Adrenal gland (tissue), 12 donors: Measurements from ENCODE around the gene CACNA1I. TPM values are rescaled to one million over a fixed set of nuclear protein-coding genes. Genes with fewer than 3 reads are reported as not detected.
A peak's percentile ranks its signal among the peaks of the same experiment; 100 is the strongest.

Experiments used
- DNase-seq, 7 donors: peaks; one replicate each; pipeline ENCODE4 v3.0.0-alpha.2; 2019 to 2020
- H3K27ac ChIP-seq, 5 donors: fragments of 200-600 bp; sonication (generic) in 4 of 5; 1 replicate in 3 of 5; 2 replicates in 2 of 5; pipeline versions ENCODE4 v1.5.1 to v1.8.0; 2016 to 2020; ENCODE audit warnings: mild to moderate bottlenecking in 1 of 5
- H3K27me3 ChIP-seq: fragments of 200-600 bp; 2 replicates; pipeline ENCODE4 v1.8.0; 2021
- H3K36me3 ChIP-seq, 2 donors: fragments of 200-600 bp; replicated peaks in 1 of 2; 1 replicate in 1 of 2; 2 replicates in 1 of 2; pipeline versions ENCODE4 v1.5.1 to v1.8.0; 2018 to 2022
- H3K4me1 ChIP-seq, 2 donors: fragments of 200-600 bp; replicated peaks in 1 of 2; 1 replicate in 1 of 2; 2 replicates in 1 of 2; pipeline versions ENCODE4 v1.5.1 to v1.8.0; 2018 to 2021
- H3K4me3 ChIP-seq, 4 donors: fragments of 200-600 bp; sonication (generic) in 3 of 4; one replicate each; pipeline ENCODE4 v1.5.1; 2016 to 2018
- H3K9me3 ChIP-seq, 3 donors: fragments of 200-600 bp; sonication (generic) in 1 of 3; replicated peaks in 1 of 3; 1 replicate in 2 of 3; 2 replicates in 1 of 3; pipeline versions ENCODE4 v1.5.1 to v1.8.0; 2016 to 2021
- POLR2A ChIP-seq, 2 donors: fragments of 450-650 bp; IDR thresholded peaks; one replicate each; pipeline ENCODE4 v1.6.1; 2017; ENCODE audit warnings: antibody characterized with exemption in 2 of 2, mild to moderate bottlenecking in 2 of 2, moderate library complexity in 1 of 2
- WGBS, 4 donors: extraction: QIAGEN DNeasy Blood & Tissue Kit in 2 of 4; methylation state at CpG; one replicate each; pipeline versions ENCODE4 v1.1.5 to v1.1.7; 2013 to 2017; 5-methylcytosine and 5-hydroxymethylcytosine counted together
- intact Hi-C, 2 donors: fragments of 100-400 bp; cut with DNase I; formaldehyde crosslinking; loops; one replicate each; pipeline versions ENCODE4 v1.14.1 to v1.15.0; 2022 to 2023
- polyA plus RNA-seq, 3 donors: library from polyadenylated mRNA; stranded (reverse); fragments of 200-250 nt in 2 of 3; fragments of 350-450 nt in 1 of 3; fragmentation: Illumina TruSeq in 1 of 3; extraction: RNeasy Lipid Tissue Mini Kit (QIAGEN cat#74804) in 1 of 3; gene quantifications; one replicate each; pipeline ENCODE4 v1.2.3, GENCODE V29; 2013 to 2014
- total RNA-seq, 9 donors: library from RNA; depleted of rRNA in 4 of 9; stranded (reverse); fragments of >200 nt in 4 of 9; fragments of 120-200 nt in 1 of 9; fragmentation: NEBNext Ultra II Directional in 1 of 9; extraction: Animal tissue kit (Norgen Biotek cat#: 25700) in 1 of 9; gene quantifications; one replicate each; pipeline versions ENCODE4 v1.1.0 to v1.2.4, GENCODE V29; 2013 to 2023
- TF ChIP-seq, protein P1 (sequence below), 6 experiments: fragments of 450-650 bp in 4 of 6; fragments of 200-600 bp in 2 of 6; sonication (generic) in 1 of 6; IDR thresholded peaks; 1 replicate in 5 of 6; 2 replicates in 1 of 6; pipeline versions ENCODE4 v1.5.1 to v1.8.0; 2016 to 2021; ENCODE audit warnings: antibody characterized with exemption in 6 of 6, mild to moderate bottlenecking in 2 of 6, moderate library complexity in 1 of 6
- donor health status: healthy with polysubstance abuse.
- donor health status: Bipolar disorder and iron deficiency.
- donor health status: DM: yes; HTN: yes; CAD: no.
- donor health status: DM: no; HTN: no; CAD: no.
- donor health status: DM: no; HTN: no; CAD: no.
- donor health status: DM: yes; HTN: yes; CAD: no.

The CACNA1I gene
- total and polyA plus RNA-seq, 12 donors = 0.06 to 20.1 (median 3.2) TPM

DNA sequence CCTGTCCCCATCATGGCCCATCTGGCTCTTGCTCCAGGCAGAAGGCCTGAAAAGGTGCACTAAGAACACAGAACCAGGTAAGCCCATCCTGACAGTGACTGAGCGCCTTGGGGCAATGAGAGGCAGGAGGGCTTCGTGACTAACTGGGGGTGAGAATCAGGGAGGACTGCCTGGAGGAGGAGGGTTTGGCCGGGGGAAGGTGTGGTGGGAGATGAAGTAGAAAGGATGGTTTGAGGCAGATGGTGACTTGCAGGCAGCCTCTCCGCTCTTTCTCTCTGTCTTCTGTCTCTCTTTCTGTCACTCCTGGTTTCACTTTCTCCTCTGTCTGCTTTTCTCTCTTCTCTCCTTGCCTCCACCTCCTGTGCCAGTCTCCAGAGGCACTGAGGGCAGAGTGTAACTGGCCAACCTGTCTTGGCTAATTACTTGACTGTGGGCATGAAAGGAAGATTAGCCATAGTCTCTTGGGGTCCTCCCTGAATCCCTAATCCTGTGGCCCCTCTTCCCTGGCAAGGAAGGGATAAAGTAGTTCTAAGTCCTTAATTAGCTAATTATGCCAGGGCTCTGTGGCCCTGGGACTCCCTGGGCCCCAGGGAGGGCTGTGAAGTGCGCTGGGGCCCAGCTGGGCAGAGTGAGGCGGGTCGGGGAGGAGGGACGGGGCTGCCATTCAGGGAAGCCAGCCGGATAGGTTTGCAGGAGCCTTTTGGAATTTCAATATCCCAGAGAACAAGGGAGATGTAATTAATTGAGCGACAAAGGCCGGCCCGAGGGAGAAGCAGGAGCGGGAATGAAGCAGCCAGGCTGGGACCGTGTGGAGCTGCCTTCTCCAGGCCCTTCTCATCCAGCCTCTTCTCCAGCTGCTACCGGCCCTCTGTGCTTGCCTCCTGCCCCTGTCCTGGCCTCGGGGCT, 61.1 kb downstream of the CACNA1I start:
- no peaks in the 10 kb centered on the region for H3K4me1 ChIP-seq
- 76 to 86% (median 83%) methylated on average over 16 of the region's 16 CpGs for WGBS, 4 donors
- DNase-seq = no peak
- H3K36me3 ChIP-seq = no peaks in the 10 kb centered on the region
- no peaks in the 10 kb centered on the region for H3K9me3 ChIP-seq
- H3K27me3 ChIP-seq = no peaks in the 10 kb centered on the region
- no peak overlapping the region for H3K4me3 ChIP-seq
- intact Hi-C loops = no loop called here
- TF ChIP-seq, protein P1, sequence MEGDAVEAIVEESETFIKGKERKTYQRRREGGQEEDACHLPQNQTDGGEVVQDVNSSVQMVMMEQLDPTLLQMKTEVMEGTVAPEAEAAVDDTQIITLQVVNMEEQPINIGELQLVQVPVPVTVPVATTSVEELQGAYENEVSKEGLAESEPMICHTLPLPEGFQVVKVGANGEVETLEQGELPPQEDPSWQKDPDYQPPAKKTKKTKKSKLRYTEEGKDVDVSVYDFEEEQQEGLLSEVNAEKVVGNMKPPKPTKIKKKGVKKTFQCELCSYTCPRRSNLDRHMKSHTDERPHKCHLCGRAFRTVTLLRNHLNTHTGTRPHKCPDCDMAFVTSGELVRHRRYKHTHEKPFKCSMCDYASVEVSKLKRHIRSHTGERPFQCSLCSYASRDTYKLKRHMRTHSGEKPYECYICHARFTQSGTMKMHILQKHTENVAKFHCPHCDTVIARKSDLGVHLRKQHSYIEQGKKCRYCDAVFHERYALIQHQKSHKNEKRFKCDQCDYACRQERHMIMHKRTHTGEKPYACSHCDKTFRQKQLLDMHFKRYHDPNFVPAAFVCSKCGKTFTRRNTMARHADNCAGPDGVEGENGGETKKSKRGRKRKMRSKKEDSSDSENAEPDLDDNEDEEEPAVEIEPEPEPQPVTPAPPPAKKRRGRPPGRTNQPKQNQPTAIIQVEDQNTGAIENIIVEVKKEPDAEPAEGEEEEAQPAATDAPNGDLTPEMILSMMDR (IDR thresholded peaks at IDR 0.05) = no peak
- TF ChIP-seq POLR2A (IDR thresholded peaks at IDR 0.05) = no peak
- H3K27ac ChIP-seq = no peak overlapping the region

DNA sequence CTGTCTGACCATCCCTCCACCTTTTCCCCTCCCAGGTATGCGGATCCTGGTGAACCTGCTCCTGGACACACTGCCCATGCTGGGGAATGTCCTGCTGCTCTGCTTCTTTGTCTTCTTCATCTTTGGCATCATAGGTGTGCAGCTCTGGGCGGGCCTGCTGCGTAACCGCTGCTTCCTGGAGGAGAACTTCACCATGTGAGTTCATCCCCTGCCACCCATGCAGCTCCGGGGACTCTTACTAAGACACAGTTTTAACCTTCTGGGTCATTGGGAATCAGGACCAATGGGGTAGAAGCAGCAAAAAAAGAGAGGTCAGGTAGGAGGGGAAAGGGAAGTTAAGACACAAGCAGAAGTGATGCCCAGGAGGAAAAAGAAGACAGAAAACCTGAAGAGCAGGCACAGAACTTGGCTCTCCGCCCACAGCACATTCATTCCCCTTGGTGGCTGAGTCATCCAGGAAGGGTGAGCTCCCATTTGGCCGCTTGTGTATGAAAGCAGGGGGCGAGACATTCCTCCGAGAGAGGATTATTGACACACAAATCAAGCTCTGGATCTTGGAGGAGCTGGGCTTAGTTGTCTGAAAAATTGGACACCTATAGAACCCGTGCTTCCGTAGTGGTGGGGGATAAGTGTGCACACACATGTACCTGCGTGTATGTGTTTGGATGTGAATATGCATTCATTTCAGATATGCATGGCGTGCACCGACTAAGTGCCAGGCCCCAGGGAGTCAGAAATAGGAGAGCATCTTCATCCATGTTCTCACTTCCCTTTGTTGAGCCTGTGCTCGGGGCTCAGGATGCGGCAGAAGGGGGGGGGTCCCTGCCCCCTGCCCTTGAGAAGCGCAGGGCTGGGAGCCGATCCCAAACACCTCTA, 64.2 kb downstream of the CACNA1I start:
- Histone ChIP-seq H3K27me3 (no peaks in the 10 kb centered on the region), H3K9me3 (no peaks in the 10 kb centered on the region), H3K4me3 (no peak overlapping the region), H3K4me1 (no peaks in the 10 kb centered on the region), H3K27ac (no peak overlapping the region), H3K36me3 (no peaks in the 10 kb centered on the region)
- WGBS, 4 donors = 60 to 65% (median 64%) methylated on average over 18 of the region's 18 CpGs
- TF ChIP-seq POLR2A (IDR thresholded peaks at IDR 0.05) = no peak
- TF ChIP-seq, protein P1 (IDR thresholded peaks at IDR 0.05) = no peak
- intact Hi-C loops = no loop called here
- DNase-seq = peak; percentile 63 to 87 (median 84)

DNA sequence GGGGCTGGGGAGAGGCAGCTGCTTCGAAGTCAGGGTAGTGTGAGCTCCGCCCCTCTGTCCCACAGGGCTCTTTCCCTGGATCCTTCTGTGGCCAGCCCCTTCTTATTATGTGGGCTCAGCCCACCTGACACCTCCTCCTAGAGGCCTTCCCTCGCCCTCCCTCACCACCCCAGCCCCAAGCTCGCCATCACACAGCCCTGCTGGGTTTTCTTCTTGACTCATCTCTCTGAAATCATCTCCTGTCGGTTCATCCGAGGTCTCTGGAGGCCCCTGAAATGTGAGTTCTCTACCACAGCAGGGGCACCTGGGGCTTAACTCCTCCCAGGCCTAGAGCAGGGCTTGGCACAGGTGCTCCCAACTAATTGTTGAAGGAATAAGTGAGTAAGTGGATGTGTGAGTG, 65.2 kb downstream of the CACNA1I start:
- Histone ChIP-seq H3K4me3 (no peak overlapping the region), H3K4me1 (no peaks in the 10 kb centered on the region), H3K27ac (no peak overlapping the region), H3K27me3 (no peaks in the 10 kb centered on the region), H3K9me3 (no peaks in the 10 kb centered on the region), H3K36me3 (no peaks in the 10 kb centered on the region)
- intact Hi-C loops = no loop called here
- 75 to 85% (median 82%) methylated on average over 4 to 6 of the region's 6 CpGs for WGBS, 4 donors
- TF ChIP-seq, protein P1 (IDR thresholded peaks at IDR 0.05) = no peak
- TF ChIP-seq POLR2A (IDR thresholded peaks at IDR 0.05) = no peak
- no peak for DNase-seq

DNA sequence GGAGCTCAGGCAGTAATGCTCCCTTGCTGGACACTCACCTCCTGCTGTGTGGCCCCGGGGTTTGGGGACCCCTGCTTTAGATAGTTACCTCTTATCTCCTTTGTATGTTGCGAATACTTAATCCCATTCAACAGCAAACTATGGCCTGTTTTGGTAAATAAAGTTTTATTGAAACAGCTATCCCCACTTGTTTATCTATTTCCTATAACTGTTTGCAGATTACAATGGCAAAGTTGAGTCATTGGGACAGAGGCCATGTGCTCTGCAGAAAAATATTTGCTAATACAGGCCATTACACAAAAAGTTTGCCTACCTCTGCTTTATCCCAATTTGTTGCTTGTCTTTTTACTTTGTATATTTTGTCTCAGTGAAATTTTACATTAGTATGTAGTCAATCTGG, 68.4 kb downstream of the CACNA1I start:
- WGBS, 4 donors = 87 to 91% (median 90%) methylated on average over 2 of the region's 2 CpGs
- intact Hi-C loops = no loop called here

More for the DNA sequence above, 68.4 kb downstream of the CACNA1I start:
- Histone ChIP-seq H3K4me3 (no peak overlapping the region), H3K9me3 (no peaks in the 10 kb centered on the region), H3K4me1 (no peaks in the 10 kb centered on the region), H3K36me3 (no peaks in the 10 kb centered on the region), H3K27ac (no peak overlapping the region), H3K27me3 (no peaks in the 10 kb centered on the region)
- no peak for DNase-seq
- TF ChIP-seq POLR2A (IDR thresholded peaks at IDR 0.05) = no peak
- TF ChIP-seq, protein P1 (IDR thresholded peaks at IDR 0.05) = no peak
